Measurements from ENCODE around the gene OSMR. TPM values are rescaled to one million over a fixed set of nuclear protein-coding genes. Genes with fewer than 3 reads are reported as not detected.

OSMR gene
- total and polyA plus RNA-seq, 2 experiments from 2014 or later: 37.3 to 52.5 TPM

GRCh38 chr5:38916802-38917201 lies 71.0 kb downstream of the OSMR start:
- no peaks in the 10 kb centered on the region for H3K27me3 ChIP-seq (replicated peaks; ENCODE audit: insufficient read depth)
- in situ Hi-C loops (cut with MboI): no loop called here

DNA sequence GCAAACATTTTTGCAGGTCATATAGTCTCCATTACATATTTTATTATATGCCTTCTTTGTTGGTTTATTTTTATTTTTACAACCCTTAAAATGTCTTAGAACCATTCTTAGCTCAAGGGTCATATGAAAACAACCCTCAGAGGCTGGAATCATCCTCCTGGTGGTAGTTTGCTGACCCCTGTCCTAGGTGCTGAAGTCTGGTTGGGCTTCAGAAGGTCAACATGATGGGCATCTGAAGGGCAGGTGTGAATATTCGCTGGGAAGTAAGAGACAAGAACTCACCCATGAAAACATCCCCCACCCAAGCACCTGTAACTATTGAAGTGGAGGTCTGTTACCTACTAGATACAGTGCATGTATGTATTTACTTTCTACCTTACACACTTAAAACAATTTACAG lies 75.4 kb downstream of the OSMR start:
- Histone ChIP-seq H3K9ac (no peak overlapping the region), H3K27ac (no peak overlapping the region), H4K20me1 (ENCODE audit: insufficient read depth) (0 out of 2 replicates have a peak, but pooled peaks cover 5% of the 10 kb centered on the region), H3K9me2 (ENCODE audit: insufficient read depth) (no peaks in the 10 kb centered on the region), H3K27me3 (replicated peaks; ENCODE audit: insufficient read depth) (no peaks in the 10 kb centered on the region), H3K9me3 (ENCODE audit: low read depth) (no peaks in the 10 kb centered on the region), H3K4me2 (ENCODE audit: unreplicated experiment) (no peak overlapping the region), H2AFZ (no peak overlapping the region), H3K4me3 (no peak overlapping the region), H3K79me2 (ENCODE audit: insufficient read depth) (no peaks in the 10 kb centered on the region), H3K4me1 (ENCODE audit: insufficient read depth) (peaks cover 23% of the 10 kb centered on the region), H3F3A (ENCODE audit: insufficient read depth) (peaks cover 45% of the 10 kb centered on the region), H3K36me3 (ENCODE audit: low read depth) (peaks cover 54% of the 10 kb centered on the region; the same call in 1 of the 2 replicates)
- TF ChIP-seq EZH2 (IDR thresholded peaks at IDR 0.05; ENCODE audit: insufficient read depth, poor library complexity, severe bottlenecking) (no peak), EZH2phosphoT487 (IDR thresholded peaks at IDR 0.05; ENCODE audit: insufficient read depth, low read depth) (no peak)
- DNase-seq: peak; percentile 30
- in situ Hi-C loops (cut with MboI): no loop called here
- 91 to 100% methylated on average over 1 of the region's 1 CpG for WGBS, 2 experiments (ENCODE audit: low coverage in 1 of 2, low lambda C conversion rate in 2 of 2, missing lambda C conversion rate in 2 of 2)

More at GRCh38 chr5:38916802-38917201, 71.0 kb downstream of the OSMR start:
- H3K36me3 ChIP-seq (ENCODE audit: low read depth): peaks cover 40% of the 10 kb centered on the region; the same call in 1 of the 2 replicates
- no peaks in the 10 kb centered on the region for H4K20me1 ChIP-seq (ENCODE audit: insufficient read depth)
- no peak overlapping the region for H3K4me3 ChIP-seq
- DNase-seq: no peak
- H3K27ac ChIP-seq: no peak overlapping the region
- TF ChIP-seq EZH2phosphoT487 (IDR thresholded peaks at IDR 0.05; ENCODE audit: insufficient read depth, low read depth) (no peak), EZH2 (IDR thresholded peaks at IDR 0.05; ENCODE audit: insufficient read depth, poor library complexity, severe bottlenecking) (no peak)
- no peaks in the 10 kb centered on the region for H3K9me3 ChIP-seq (ENCODE audit: low read depth)
- 0 out of 2 replicates have a peak, but pooled peaks cover 5% of the 10 kb centered on the region for H3K9me2 ChIP-seq (ENCODE audit: insufficient read depth)
- H2AFZ ChIP-seq: no peak overlapping the region
- no peak overlapping the region for H3K4me2 ChIP-seq (ENCODE audit: unreplicated experiment)
- H3F3A ChIP-seq (ENCODE audit: insufficient read depth): peaks cover 33% of the 10 kb centered on the region; the same call in 1 of the 2 replicates
- H3K79me2 ChIP-seq (ENCODE audit: insufficient read depth): no peaks in the 10 kb centered on the region
- H3K9ac ChIP-seq: no peak overlapping the region
- WGBS, 2 experiments (ENCODE audit: low coverage in 1 of 2, low lambda C conversion rate in 2 of 2, missing lambda C conversion rate in 2 of 2): 75 to 77% methylated on average over 7 of the region's 7 CpGs
- H3K4me1 ChIP-seq (ENCODE audit: insufficient read depth): no peaks in the 10 kb centered on the region

GRCh38 chr5:38922199-38922598 lies 76.4 kb downstream of the OSMR start:
- H3K9me2 ChIP-seq (ENCODE audit: insufficient read depth): no peaks in the 10 kb centered on the region
- TF ChIP-seq EZH2phosphoT487 (IDR thresholded peaks at IDR 0.05; ENCODE audit: insufficient read depth, low read depth) (no peak), EZH2 (IDR thresholded peaks at IDR 0.05; ENCODE audit: insufficient read depth, poor library complexity, severe bottlenecking) (no peak)
- DNase-seq: peak; percentile 69
- H3K4me3 ChIP-seq: no peak overlapping the region
- H3K27me3 ChIP-seq (replicated peaks; ENCODE audit: insufficient read depth): no peaks in the 10 kb centered on the region
- H3K9ac ChIP-seq: no peak overlapping the region
- 0 out of 2 replicates have a peak, but pooled peaks cover 5% of the 10 kb centered on the region for H4K20me1 ChIP-seq (ENCODE audit: insufficient read depth)
- peaks cover 55% of the 10 kb centered on the region for H3F3A ChIP-seq (ENCODE audit: insufficient read depth)
- no peak overlapping the region for H2AFZ ChIP-seq
- 0% methylated on average over 1 of the region's 1 CpG for WGBS, 2 experiments (ENCODE audit: low coverage in 1 of 2, low lambda C conversion rate in 2 of 2, missing lambda C conversion rate in 2 of 2)
- no peak overlapping the region for H3K4me2 ChIP-seq (ENCODE audit: unreplicated experiment)
- in situ Hi-C loops (cut with MboI): no loop called here
- H3K36me3 ChIP-seq (ENCODE audit: low read depth): peaks cover 56% of the 10 kb centered on the region; the same call in 1 of the 2 replicates
- H3K9me3 ChIP-seq (ENCODE audit: low read depth): no peaks in the 10 kb centered on the region
- H3K27ac ChIP-seq: no peak overlapping the region
- H3K79me2 ChIP-seq (ENCODE audit: insufficient read depth): no peaks in the 10 kb centered on the region
- H3K4me1 ChIP-seq (ENCODE audit: insufficient read depth): peaks cover 32% of the 10 kb centered on the region

GRCh38 chr5:38923661-38924451 lies 78.0 kb downstream of the OSMR start:
- Histone ChIP-seq H3F3A (ENCODE audit: insufficient read depth) (peaks cover 69% of the 10 kb centered on the region), H3K4me3 (no peak overlapping the region), H3K27me3 (replicated peaks; ENCODE audit: insufficient read depth) (no peaks in the 10 kb centered on the region), H3K4me1 (ENCODE audit: insufficient read depth) (peaks cover 32% of the 10 kb centered on the region), H3K79me2 (ENCODE audit: insufficient read depth) (0 out of 2 replicates have a peak, but pooled peaks cover 5% of the 10 kb centered on the region), H4K20me1 (ENCODE audit: insufficient read depth) (0 out of 2 replicates have a peak, but pooled peaks cover 5% of the 10 kb centered on the region), H3K9ac (no peak overlapping the region), H3K9me2 (ENCODE audit: insufficient read depth) (no peaks in the 10 kb centered on the region), H3K4me2 (ENCODE audit: unreplicated experiment) (no peak overlapping the region), H3K36me3 (ENCODE audit: low read depth) (peaks cover 57% of the 10 kb centered on the region), H3K9me3 (ENCODE audit: low read depth) (no peaks in the 10 kb centered on the region), H3K27ac (peak overlapping the region; percentile 73; the same call in 1 of the 2 replicates), H2AFZ (no peak overlapping the region)
- peak; percentile 33 for DNase-seq
- TF ChIP-seq EZH2 (IDR thresholded peaks at IDR 0.05; ENCODE audit: insufficient read depth, poor library complexity, severe bottlenecking) (no peak), EZH2phosphoT487 (IDR thresholded peaks at IDR 0.05; ENCODE audit: insufficient read depth, low read depth) (no peak)
- in situ Hi-C loops (cut with MboI): no loop called here
- WGBS, 2 experiments (ENCODE audit: low coverage in 1 of 2, low lambda C conversion rate in 2 of 2, missing lambda C conversion rate in 2 of 2): 82 to 84% methylated on average over 3 of the region's 3 CpGs

All from GM23248 (cell line).